ENCODE data around the gene GUCA1A. TPM values are rescaled to one million over a fixed set of nuclear protein-coding genes. Genes with fewer than 3 reads are reported as not detected.

Gene GUCA1A
- total RNA-seq, 2 donors from 2014 or later = not detected

GRCh38 chr6:42140032-42140431 is 33.1 kb upstream of the GUCA1A start:
- DNase-seq (ENCODE audit: low spot score) = no peak
- TF ChIP-seq, protein P1, sequence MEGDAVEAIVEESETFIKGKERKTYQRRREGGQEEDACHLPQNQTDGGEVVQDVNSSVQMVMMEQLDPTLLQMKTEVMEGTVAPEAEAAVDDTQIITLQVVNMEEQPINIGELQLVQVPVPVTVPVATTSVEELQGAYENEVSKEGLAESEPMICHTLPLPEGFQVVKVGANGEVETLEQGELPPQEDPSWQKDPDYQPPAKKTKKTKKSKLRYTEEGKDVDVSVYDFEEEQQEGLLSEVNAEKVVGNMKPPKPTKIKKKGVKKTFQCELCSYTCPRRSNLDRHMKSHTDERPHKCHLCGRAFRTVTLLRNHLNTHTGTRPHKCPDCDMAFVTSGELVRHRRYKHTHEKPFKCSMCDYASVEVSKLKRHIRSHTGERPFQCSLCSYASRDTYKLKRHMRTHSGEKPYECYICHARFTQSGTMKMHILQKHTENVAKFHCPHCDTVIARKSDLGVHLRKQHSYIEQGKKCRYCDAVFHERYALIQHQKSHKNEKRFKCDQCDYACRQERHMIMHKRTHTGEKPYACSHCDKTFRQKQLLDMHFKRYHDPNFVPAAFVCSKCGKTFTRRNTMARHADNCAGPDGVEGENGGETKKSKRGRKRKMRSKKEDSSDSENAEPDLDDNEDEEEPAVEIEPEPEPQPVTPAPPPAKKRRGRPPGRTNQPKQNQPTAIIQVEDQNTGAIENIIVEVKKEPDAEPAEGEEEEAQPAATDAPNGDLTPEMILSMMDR (IDR thresholded peaks at IDR 0.05) = no peak
- peaks cover 0 to 23% of the 10 kb centered on the region in 2 donors for H3K4me1 ChIP-seq
- H3K27me3 ChIP-seq = no peaks in the 10 kb centered on the region
- no peak overlapping the region for H3K4me3 ChIP-seq
- no peaks in the 10 kb centered on the region for H3K36me3 ChIP-seq
- no peaks in the 10 kb centered on the region for H3K9me3 ChIP-seq
- H3K27ac ChIP-seq = no peak overlapping the region

DNA sequence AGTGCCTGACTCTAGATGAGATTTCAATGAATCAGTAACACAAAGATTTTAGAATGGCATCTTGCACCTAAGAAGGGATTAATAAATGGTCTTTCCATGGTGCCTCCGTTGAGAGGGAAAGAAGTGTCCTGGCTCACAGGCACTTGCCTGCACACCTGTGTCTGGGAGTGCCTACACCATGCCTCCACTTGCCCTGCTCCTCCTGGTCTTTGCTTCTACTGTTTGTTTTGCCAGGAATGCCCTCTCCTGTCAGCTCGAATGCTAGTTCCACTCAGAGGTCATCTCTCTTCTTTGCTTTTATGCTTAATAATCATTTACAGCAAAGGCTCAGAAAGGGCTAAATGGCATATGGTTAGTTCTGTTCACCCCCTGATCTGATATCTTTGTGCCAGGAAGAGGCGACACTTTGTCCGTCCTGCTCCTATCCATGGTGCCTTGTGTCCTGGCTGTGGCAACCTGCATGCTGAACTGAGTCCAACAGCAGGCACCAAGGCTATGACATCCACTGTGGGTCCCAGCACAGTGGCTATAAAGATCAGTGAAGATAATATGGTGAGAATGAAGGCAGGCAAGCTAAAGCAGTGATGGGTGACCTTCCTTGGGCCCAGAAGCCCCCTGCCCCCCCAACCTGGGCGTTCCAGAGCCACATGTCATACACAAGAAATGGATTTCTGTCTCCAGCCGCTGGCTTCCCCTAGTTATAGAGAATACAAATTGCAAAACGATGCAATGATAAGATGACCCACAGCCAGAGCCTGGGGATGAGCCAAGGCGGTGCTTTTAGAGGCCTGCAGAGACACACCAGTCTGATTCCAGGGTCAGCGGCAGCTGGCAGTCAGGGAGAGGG is 32.2 kb upstream of the GUCA1A start:
- Histone ChIP-seq H3K36me3 (no peaks in the 10 kb centered on the region), H3K4me1 (peaks cover 0 to 23% of the 10 kb centered on the region in 2 donors), H3K9me3 (no peaks in the 10 kb centered on the region), H3K4me3 (peak overlapping the region in 1 of 2 donors; percentile 59), H3K27ac (peak overlapping the region; percentile 49 to 63), H3K27me3 (no peaks in the 10 kb centered on the region)
- DNase-seq (ENCODE audit: low spot score) = no peak
- TF ChIP-seq, protein P1 (IDR thresholded peaks at IDR 0.05) = no peak

- TF ChIP-seq, protein P1 (IDR thresholded peaks at IDR 0.05) = no peak
- H3K27me3 ChIP-seq = no peaks in the 10 kb centered on the region
- peak overlapping the region; percentile 53 to 59 for H3K4me3 ChIP-seq
Measured at GRCh38 chr6:42141603-42142117, 31.5 kb upstream of the GUCA1A start.

GRCh38 chr6:42142118-42142835 is 30.9 kb upstream of the GUCA1A start, which contains the start of gene C6orf132:
Gene C6orf132 (minus strand): TSS chr6:42142620. CDS start chr6:42142444, 176 bp downstream.
- TF ChIP-seq, protein P1 (IDR thresholded peaks at IDR 0.05) = no peak
- no peaks in the 10 kb centered on the region for H3K36me3 ChIP-seq
- peaks cover 0 to 23% of the 10 kb centered on the region in 2 donors for H3K4me1 ChIP-seq
- DNase-seq (ENCODE audit: low spot score) = no peak
- H3K27me3 ChIP-seq = no peaks in the 10 kb centered on the region
- no peaks in the 10 kb centered on the region for H3K9me3 ChIP-seq
- peak within 1 kb of the TSS; percentile 49 to 63 for H3K27ac ChIP-seq
- peak within 1 kb of the TSS; percentile 53 to 59 for H3K4me3 ChIP-seq

More at GRCh38 chr6:42141603-42142117, 31.5 kb upstream of the GUCA1A start:
- peak overlapping the region; percentile 49 to 63 for H3K27ac ChIP-seq
- H3K4me1 ChIP-seq = peaks cover 0 to 23% of the 10 kb centered on the region in 2 donors
- H3K36me3 ChIP-seq = no peaks in the 10 kb centered on the region
- no peaks in the 10 kb centered on the region for H3K9me3 ChIP-seq
- no peak for DNase-seq (ENCODE audit: low spot score)

- no peaks in the 10 kb centered on the region for H3K9me3 ChIP-seq
- no peak for DNase-seq (ENCODE audit: low spot score)
- H3K27ac ChIP-seq = no peak overlapping the region
- no peak overlapping the region for H3K4me3 ChIP-seq
- no peaks in the 10 kb centered on the region for H3K36me3 ChIP-seq
- TF ChIP-seq, protein P1 (IDR thresholded peaks at IDR 0.05) = no peak
- peaks cover 0 to 11% of the 10 kb centered on the region in 2 donors for H3K4me1 ChIP-seq
- no peaks in the 10 kb centered on the region for H3K27me3 ChIP-seq
Measured at GRCh38 chr6:42147138-42147562, 26.0 kb upstream of the GUCA1A start.
